AG04449 (cell line): Measurements from ENCODE around the gene LILRA6.
"Not testable (repeated sequence)": the region's sequence is repeated elsewhere in the genome, so short reads cannot be mapped to it uniquely, and the experiment has no call there.

Source experiments
- CTCF ChIA-PET: fragments of 350-600 bp; formaldehyde crosslinking; extraction: SDS; loops from one replicate; lab custom pipeline; 2021; ENCODE audit warnings: antibody characterized with exemption; lab: Yijun Ruan, JAX
- POLR2A ChIA-PET: fragments of 400-600, 350-600 bp; formaldehyde crosslinking; extraction: SDS; loops from one replicate; lab custom pipeline; 2020; ENCODE audit warnings: antibody characterized with exemption, inconsistent platforms; lab: Yijun Ruan, JAX
- DNase-seq: peaks from one replicate; pipeline ENCODE4 v3.0.0-alpha.2; 2010; ENCODE audit warnings: low read depth, low spot score
- H3K4me3 ChIP-seq: 2 replicates; pipeline ENCODE4 v1.5.1; 2011; ENCODE audit warnings: low read depth, mild to moderate bottlenecking, control low read depth, low read length
- TF ChIP-seq, protein P1 (sequence below): IDR thresholded peaks from one replicate; pipeline ENCODE4 v1.5.1; 2011; ENCODE audit warnings: mild to moderate bottlenecking, moderate library complexity, low read length, control low read depth, inconsistent platforms; ENCODE audit not compliant: insufficient read depth; ENCODE audit errors: missing control alignments

The LILRA6 gene

DNA sequence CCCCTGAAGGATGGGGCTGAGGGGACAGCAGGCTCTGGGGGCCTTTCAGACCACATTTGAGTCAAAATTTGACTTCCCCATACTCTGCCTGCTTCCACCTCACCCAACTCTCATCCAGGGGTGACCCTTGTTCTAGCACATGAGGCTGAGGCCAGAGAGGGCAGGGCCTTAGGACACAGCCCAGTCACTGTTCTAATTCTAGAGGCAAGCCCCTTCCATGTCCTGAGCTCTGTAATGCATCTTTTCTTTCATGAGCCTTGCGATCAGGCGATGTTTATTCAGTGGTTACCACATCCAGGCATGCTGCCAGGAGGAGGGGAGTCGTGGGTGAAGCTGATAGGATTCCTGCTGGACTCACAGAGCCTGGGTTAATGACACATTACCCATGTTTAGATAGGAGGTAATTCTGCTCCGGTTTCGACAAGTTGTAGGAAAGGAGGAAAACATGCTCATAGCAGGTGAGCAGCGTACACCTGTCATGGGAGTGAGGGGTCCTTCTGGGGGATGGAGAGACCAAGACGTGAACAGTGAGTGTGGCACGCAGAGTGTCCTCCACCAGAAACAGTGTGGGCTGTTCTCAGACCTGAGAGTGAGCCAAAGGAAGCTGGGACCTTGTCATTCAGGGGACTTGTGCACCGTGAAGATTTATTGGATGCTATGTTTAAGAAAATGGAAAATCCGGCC lies 32.6 kb downstream of the LILRA6 start:
- no peak overlapping the region for H3K4me3 ChIP-seq
- ChIA-PET POLR2A (interaction anchor here (1.0 to 3.7 kb wide), 4 partner anchors 9 to 50 kb away, joined by 3 to 23 read pairs (median 4); partner anchors contain the start of genes LENG1, MBOAT7, RPS9 and TSEN34), CTCF (interaction anchor here (0.7 to 1.5 kb wide), 5 partner anchors 8 to 40 kb away, joined by 3 read pairs; no protein-coding TSS in a partner anchor)
- TF ChIP-seq, protein P1, sequence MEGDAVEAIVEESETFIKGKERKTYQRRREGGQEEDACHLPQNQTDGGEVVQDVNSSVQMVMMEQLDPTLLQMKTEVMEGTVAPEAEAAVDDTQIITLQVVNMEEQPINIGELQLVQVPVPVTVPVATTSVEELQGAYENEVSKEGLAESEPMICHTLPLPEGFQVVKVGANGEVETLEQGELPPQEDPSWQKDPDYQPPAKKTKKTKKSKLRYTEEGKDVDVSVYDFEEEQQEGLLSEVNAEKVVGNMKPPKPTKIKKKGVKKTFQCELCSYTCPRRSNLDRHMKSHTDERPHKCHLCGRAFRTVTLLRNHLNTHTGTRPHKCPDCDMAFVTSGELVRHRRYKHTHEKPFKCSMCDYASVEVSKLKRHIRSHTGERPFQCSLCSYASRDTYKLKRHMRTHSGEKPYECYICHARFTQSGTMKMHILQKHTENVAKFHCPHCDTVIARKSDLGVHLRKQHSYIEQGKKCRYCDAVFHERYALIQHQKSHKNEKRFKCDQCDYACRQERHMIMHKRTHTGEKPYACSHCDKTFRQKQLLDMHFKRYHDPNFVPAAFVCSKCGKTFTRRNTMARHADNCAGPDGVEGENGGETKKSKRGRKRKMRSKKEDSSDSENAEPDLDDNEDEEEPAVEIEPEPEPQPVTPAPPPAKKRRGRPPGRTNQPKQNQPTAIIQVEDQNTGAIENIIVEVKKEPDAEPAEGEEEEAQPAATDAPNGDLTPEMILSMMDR: no peak
- peak; percentile 87 for DNase-seq

DNA sequence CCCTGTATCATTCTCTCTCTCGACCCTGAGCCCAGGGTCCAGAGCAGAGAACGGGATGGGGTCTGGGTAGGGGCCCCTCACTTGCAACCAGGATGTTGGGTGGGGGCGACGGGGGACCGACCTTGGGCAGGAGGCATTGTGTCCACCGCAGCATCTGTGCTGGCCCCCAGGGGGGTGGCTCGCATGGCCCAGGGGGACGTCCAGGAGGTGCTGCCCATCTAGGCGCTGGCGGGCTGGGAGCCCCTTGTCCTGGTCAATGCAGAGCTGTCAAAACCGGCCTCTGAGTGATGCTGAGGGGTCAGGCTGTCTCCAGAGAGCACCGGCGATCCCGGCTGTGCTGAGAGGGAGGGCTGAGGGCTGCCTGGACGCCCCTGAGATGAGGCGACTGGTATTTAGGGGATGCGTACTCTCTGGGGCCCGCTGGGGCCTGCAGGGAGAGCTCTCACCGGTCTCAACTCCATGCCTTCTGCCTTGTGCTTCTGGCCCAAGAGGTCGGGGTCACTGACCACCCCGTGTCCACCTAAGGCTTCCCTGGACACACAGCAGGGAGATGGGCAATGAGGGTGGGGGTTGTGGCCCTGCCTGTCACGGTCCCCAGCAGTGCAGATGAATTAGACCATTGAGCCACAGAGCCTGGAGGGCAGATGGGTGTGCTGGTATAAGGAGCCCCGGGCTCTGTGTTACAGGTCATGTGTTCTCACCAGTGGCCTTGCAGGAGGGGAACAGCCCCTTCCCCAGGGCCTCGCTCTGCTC lies 33.4 kb downstream of the LILRA6 start:
- ChIA-PET POLR2A (interaction anchor here (0.7 to 3.7 kb wide), 6 partner anchors 8 to 50 kb away, joined by 3 to 23 read pairs (median 4); partner anchors contain the start of genes LENG1, MBOAT7, RPS9 and TSEN34), CTCF (interaction anchor here (0.7 kb wide), 1 partner anchor 23 kb away, joined by 3 read pairs; no protein-coding TSS in a partner anchor)
- no peak overlapping the region for H3K4me3 ChIP-seq
- TF ChIP-seq, protein P1: no peak
- DNase-seq: no peak

- TF ChIP-seq, protein P1: no peak
- ChIA-PET POLR2A (interaction anchor here (0.7 to 3.7 kb wide), 3 partner anchors 8 to 49 kb away, joined by 3 to 23 read pairs (median 4); partner anchors contain the start of genes LENG1 and RPS9), CTCF (no interaction called here)
- DNase-seq: no peak
- H3K4me3 ChIP-seq: no peak overlapping the region
Measured at GRCh38 chr19:54208784-54209057, 33.9 kb downstream of the LILRA6 start.

- H3K4me3 ChIP-seq: no peak overlapping the region
- CTCF ChIA-PET: no interaction called here
- POLR2A ChIA-PET: interaction anchor here (0.8 kb wide), 1 partner anchor 49 kb away, joined by 4 read pairs; the partner anchor contains the start of gene LENG1
- TF ChIP-seq, protein P1: no peak
- no peak for DNase-seq
Measured at GRCh38 chr19:54207983-54208783, 34.4 kb downstream of the LILRA6 start.

DNA sequence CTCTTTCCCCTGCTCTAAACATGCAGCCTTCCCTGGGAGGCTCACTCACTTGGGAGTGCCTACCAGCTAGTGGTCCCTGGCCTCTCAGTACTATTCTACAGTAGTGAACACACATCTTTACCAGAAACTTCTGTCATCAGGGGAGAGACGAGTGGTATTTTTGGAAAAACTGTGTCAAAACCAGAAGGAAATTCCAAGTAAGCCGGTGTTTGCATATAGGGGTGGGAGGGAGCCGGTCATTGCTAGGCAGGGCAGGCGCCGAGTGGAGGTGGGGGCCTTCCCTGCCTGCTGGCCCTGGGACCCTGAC lies 35.0 kb downstream of the LILRA6 start:
- TF ChIP-seq, protein P1: no peak
- H3K4me3 ChIP-seq: no peak overlapping the region
- CTCF ChIA-PET: no interaction called here
- DNase-seq: no peak
- POLR2A ChIA-PET: no interaction called here

- DNase-seq, POLR2A ChIA-PET, H3K4me3 ChIP-seq, CTCF ChIA-PET: not testable (repeated sequence)
Measured at GRCh38 chr19:54207193-54207592, 35.4 kb downstream of the LILRA6 start.
